ENCODE measurements around the gene SRA1.

SRA1 gene

DNA sequence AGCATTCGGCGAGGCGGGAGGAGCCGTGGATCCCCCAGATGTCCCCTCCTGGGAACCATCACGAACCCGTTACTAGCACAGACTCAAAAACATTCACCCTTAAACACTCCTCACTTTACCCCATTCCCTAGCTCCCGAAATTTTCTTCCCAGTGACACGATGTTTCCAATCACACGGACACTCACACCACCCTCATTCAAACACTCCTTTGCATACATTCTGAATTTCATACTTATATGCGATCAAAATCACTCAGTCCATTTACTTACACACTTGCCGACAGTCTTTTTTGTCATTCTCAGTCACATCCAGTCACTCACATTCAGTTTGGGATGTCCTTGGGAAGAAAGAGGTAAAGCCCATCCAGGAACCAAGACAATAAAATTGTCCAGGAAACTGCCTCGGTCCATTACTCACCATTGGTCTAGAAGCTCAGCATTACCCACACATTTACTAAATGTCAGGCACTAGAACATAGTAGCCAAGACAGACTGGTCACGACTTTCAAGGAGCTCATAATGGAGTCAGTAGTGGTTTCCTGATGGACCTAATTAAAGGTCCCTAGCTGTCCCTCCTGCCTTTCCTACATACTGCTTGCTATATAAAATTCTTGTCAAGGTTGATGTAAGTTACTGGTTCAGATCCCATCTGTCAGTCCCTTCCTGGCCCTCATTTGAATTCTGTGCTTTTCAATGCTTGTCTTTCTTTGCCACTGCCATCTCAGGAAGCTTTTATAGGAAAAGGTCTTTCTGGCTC lies 7.9 kb upstream of the SRA1 start:
- TF ChIP-seq, protein P1, sequence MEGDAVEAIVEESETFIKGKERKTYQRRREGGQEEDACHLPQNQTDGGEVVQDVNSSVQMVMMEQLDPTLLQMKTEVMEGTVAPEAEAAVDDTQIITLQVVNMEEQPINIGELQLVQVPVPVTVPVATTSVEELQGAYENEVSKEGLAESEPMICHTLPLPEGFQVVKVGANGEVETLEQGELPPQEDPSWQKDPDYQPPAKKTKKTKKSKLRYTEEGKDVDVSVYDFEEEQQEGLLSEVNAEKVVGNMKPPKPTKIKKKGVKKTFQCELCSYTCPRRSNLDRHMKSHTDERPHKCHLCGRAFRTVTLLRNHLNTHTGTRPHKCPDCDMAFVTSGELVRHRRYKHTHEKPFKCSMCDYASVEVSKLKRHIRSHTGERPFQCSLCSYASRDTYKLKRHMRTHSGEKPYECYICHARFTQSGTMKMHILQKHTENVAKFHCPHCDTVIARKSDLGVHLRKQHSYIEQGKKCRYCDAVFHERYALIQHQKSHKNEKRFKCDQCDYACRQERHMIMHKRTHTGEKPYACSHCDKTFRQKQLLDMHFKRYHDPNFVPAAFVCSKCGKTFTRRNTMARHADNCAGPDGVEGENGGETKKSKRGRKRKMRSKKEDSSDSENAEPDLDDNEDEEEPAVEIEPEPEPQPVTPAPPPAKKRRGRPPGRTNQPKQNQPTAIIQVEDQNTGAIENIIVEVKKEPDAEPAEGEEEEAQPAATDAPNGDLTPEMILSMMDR (IDR thresholded peaks at IDR 0.05; ENCODE audit: low read depth, low read length) = no peak
- peak overlapping the region; percentile 96 for H3K4me3 ChIP-seq (ENCODE audit: low read depth, low read length)

DNA sequence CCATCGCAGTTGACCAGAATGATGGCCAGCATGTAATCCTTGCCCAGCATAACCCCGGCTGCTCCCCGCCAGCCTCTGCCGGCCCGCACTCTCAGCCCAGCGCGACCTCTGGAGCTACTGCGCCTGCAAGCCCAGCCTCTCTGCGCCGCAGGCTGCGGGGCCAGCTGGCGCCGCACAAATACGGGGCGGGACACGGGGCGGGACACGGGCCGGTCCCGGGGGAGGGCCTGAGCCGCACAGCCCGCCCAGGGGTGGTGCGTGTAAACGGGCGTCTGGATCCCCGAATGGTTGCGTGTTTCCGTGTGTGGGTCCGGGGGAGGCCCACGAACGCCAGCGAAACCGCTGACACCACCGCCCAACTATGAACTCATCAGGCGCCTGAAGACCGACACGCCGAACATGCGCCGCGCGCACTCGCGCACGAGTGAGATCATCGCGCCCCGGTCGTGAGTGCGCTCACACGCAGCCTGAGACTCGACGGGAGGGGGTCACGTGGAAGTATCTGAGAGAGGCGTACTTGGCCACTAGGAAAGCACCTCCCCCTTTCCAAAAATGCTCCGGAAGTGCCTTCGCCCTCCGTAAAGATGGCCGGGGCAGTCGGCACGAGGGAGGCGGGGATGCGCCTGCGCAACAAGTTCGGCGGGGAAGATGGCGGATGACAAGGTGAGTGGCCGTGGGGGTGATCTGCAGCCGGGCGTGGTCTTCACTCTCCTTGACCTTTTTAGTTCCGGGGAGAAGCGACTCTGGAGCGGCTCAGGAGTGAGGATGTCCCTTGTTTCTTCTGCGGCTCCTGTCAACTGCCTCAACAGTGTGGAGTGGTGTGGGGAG lies 7.1 kb upstream of the SRA1 start, which contains the start of the genes APBB3 and SLC35A4:
APBB3 (minus strand) TSS at position 403 of the 828 bp plus-strand sequence; CDS start at position 50, 353 bp downstream.
SLC35A4 (plus strand) TSS at position 633 of the 828 bp plus-strand sequence. CDS start 2,342 bp downstream, outside the sequence.
- TF ChIP-seq, protein P1 (IDR thresholded peaks at IDR 0.05; ENCODE audit: low read depth, low read length) = no peak
- peak within 1 kb of the TSS; percentile 96 for H3K4me3 ChIP-seq (ENCODE audit: low read depth, low read length)

GRCh38 chr5:140563596-140563995 lies 6.3 kb upstream of the SRA1 start:
- TF ChIP-seq, protein P1 (IDR thresholded peaks at IDR 0.05; ENCODE audit: low read depth, low read length) = no peak
- peak overlapping the region; percentile 96 for H3K4me3 ChIP-seq (ENCODE audit: low read depth, low read length)

GRCh38 chr5:140561753-140562523 lies 4.7 kb upstream of the SRA1 start:
- TF ChIP-seq, protein P1 (IDR thresholded peaks at IDR 0.05; ENCODE audit: low read depth, low read length) = no peak

GRCh38 chr5:140560227-140560626 lies 3.0 kb upstream of the SRA1 start:
- H3K4me3 ChIP-seq (ENCODE audit: low read depth, low read length) = no peak overlapping the region
- TF ChIP-seq, protein P1 (IDR thresholded peaks at IDR 0.05; ENCODE audit: low read depth, low read length) = no peak

More at GRCh38 chr5:140561753-140562523, 4.7 kb upstream of the SRA1 start:
- no peak overlapping the region for H3K4me3 ChIP-seq (ENCODE audit: low read depth, low read length)

- TF ChIP-seq, protein P1 (IDR thresholded peaks at IDR 0.05; ENCODE audit: low read depth, low read length) = no peak
- H3K4me3 ChIP-seq (ENCODE audit: low read depth, low read length) = no peak overlapping the region
Measured at GRCh38 chr5:140558542-140558941, 1.3 kb upstream of the SRA1 start.
